Hepatocyte (in vitro differentiated cells): ENCODE measurements around the gene USP17L25. TPM values are rescaled to one million over a fixed set of nuclear protein-coding genes. Genes with fewer than 3 reads are reported as not detected.
"Not testable (repeated sequence)": the region's sequence is repeated elsewhere in the genome, so short reads cannot be mapped to it uniquely, and the experiment has no call there.

Experiments used
- DNase-seq: peaks from one replicate; pipeline ENCODE4 v3.0.0-alpha.2; 2016; ENCODE audit warnings: low spot score
- H2AFZ ChIP-seq: fragments of 200-600 bp; sonication (generic); 2 replicates; pipeline ENCODE4 v1.6.0; 2016; ENCODE audit warnings: antibody characterized with exemption, mild to moderate bottlenecking
- H3K27ac ChIP-seq: fragments of 200-600 bp; sonication (generic); 2 replicates; pipeline ENCODE4 v1.5.1; 2016; ENCODE audit warnings: mild to moderate bottlenecking
- H3K27me3 ChIP-seq: fragments of 200-600 bp; sonication (generic); 2 replicates; pipeline ENCODE4 v1.6.1; 2016
- H3K36me3 ChIP-seq: fragments of 200-600 bp; sonication (generic); replicated peaks from 2 replicates; pipeline ENCODE4 v1.5.1; 2016; ENCODE audit warnings: low read depth; ENCODE audit not compliant: insufficient read depth
- H3K4me1 ChIP-seq: fragments of 200-600 bp; sonication (generic); 2 replicates; pipeline ENCODE4 v1.5.1; 2016; ENCODE audit warnings: mild to moderate bottlenecking, moderate library complexity; ENCODE audit not compliant: insufficient read depth
- H3K4me2 ChIP-seq: fragments of 200-600 bp; sonication (generic); 2 replicates; pipeline ENCODE4 v1.6.0; 2016
- H3K4me3 ChIP-seq: fragments of 200-600 bp; sonication (generic); 2 replicates; pipeline ENCODE4 v1.5.1; 2016; ENCODE audit warnings: mild to moderate bottlenecking
- H3K79me2 ChIP-seq: fragments of 200-600 bp; sonication (generic); 2 replicates; pipeline ENCODE4 v1.6.0; 2017; ENCODE audit warnings: mild to moderate bottlenecking
- H3K9me2 ChIP-seq: fragments of 200-600 bp; sonication (generic); replicated peaks from 2 replicates; pipeline ENCODE4 v1.6.0; 2017; ENCODE audit warnings: mild to moderate bottlenecking; ENCODE audit not compliant: insufficient read depth
- H3K9me3 ChIP-seq: fragments of 200-600 bp; sonication (generic); 2 replicates; pipeline ENCODE4 v1.5.1; 2016; ENCODE audit warnings: low read depth, mild to moderate bottlenecking
- H4K20me1 ChIP-seq: fragments of 200-600 bp; sonication (generic); 2 replicates; pipeline ENCODE4 v1.6.0; 2016; ENCODE audit warnings: mild to moderate bottlenecking; ENCODE audit not compliant: insufficient read depth, poor library complexity, severe bottlenecking
- WGBS: methylation state at CpG from one replicate; pipeline ENCODE4 v1.1.6; 2016; ENCODE audit warnings: low lambda C conversion rate; ENCODE audit errors: missing lambda C conversion rate; 5-methylcytosine and 5-hydroxymethylcytosine counted together
- polyA plus RNA-seq: library from polyadenylated mRNA; unstranded; fragments of >200 nt; fragmentation: Nextera tagmentation; extraction: Ambion mirVana; gene quantifications from 2 replicates; pipeline ENCODE4 v1.2.1, GENCODE V29; 2016
- total RNA-seq: library from RNA; depleted of rRNA; stranded (reverse); fragments of >200 nt; gene quantifications from 2 replicates; pipeline ENCODE4 v1.2.3, GENCODE V29; 2014

The USP17L25 gene
- total and polyA plus RNA-seq, 2 experiments from 2014 or later = not detected

- H3K4me1 ChIP-seq = not testable (repeated sequence)
Observed at GRCh38 chr4:9353338-9353737, 23.6 kb downstream of the USP17L25 start, which contains the start of gene USP17L29. Gene USP17L29, plus strand, starts transcription at chr4:9353638. Its CDS starts 0 bp downstream, at chr4:9353638.

GRCh38 chr4:9362829-9363228, 33.1 kb downstream of the USP17L25 start, which contains the start of gene USP17L30:
Gene USP17L30, plus strand, starts transcription at chr4:9363129. Its CDS starts 0 bp downstream, at chr4:9363129.
- not testable (repeated sequence) for H3K36me3 ChIP-seq, H4K20me1 ChIP-seq, H3K9me3 ChIP-seq, H3K27ac ChIP-seq, H3K27me3 ChIP-seq, H3K79me2 ChIP-seq, H2AFZ ChIP-seq, H3K4me1 ChIP-seq, DNase-seq, H3K4me3 ChIP-seq, H3K9me2 ChIP-seq, H3K4me2 ChIP-seq
- whole genome bisulfite sequencing = no CpG with 5 or more reads among the region's 15 CpGs

More at GRCh38 chr4:9353338-9353737, 23.6 kb downstream of the USP17L25 start, which contains the start of gene USP17L29:
- H3K4me2 ChIP-seq, H4K20me1 ChIP-seq, H3K27ac ChIP-seq, H3K27me3 ChIP-seq, H3K9me3 ChIP-seq, H3K9me2 ChIP-seq, H3K4me3 ChIP-seq, DNase-seq, H2AFZ ChIP-seq, H3K36me3 ChIP-seq, H3K79me2 ChIP-seq: not testable (repeated sequence)
- WGBS = no CpG with 5 or more reads among the region's 15 CpGs

GRCh38 chr4:9379881-9380280, 50.2 kb downstream of the USP17L25 start:
- H3K27ac ChIP-seq, H3K27me3 ChIP-seq, H3K79me2 ChIP-seq, H3K9me2 ChIP-seq, H3K9me3 ChIP-seq, DNase-seq, H2AFZ ChIP-seq, H3K36me3 ChIP-seq, H4K20me1 ChIP-seq, H3K4me3 ChIP-seq, H3K4me1 ChIP-seq, H3K4me2 ChIP-seq: not testable (repeated sequence)
- WGBS = 50% methylated on average over 1 of the region's 1 CpG

Other genes with a start within 250 kb of the USP17L25 start
- gene FAM90A26, start 159.5 kb upstream of the USP17L25 start, total RNA-seq = not detected in 2 replicates
- not detected in 2 replicates for gene FAM90A26, start 159.5 kb upstream of the USP17L25 start, polyA plus RNA-seq
- not detected in 2 replicates for gene USP17L10, start 119.3 kb upstream of the USP17L25 start, total RNA-seq
- gene USP17L10, start 119.3 kb upstream of the USP17L25 start, polyA plus RNA-seq = not detected in 2 replicates
- not detected in 2 replicates for gene USP17L11, start 114.5 kb upstream of the USP17L25 start, total RNA-seq
- not detected in 2 replicates for gene USP17L11, start 114.5 kb upstream of the USP17L25 start, polyA plus RNA-seq
- gene USP17L12, start 109.8 kb upstream of the USP17L25 start, total RNA-seq = not detected in 2 replicates
- gene USP17L12, start 109.8 kb upstream of the USP17L25 start, polyA plus RNA-seq = not detected in 2 replicates
- gene USP17L13, start 105.0 kb upstream of the USP17L25 start, total RNA-seq = not detected in 2 replicates
- gene USP17L13, start 105.0 kb upstream of the USP17L25 start, polyA plus RNA-seq = not detected in 2 replicates
- 0.56 TPM in 1 of 2 replicates, not detected in the other for gene USP17L15, start 95.5 kb upstream of the USP17L25 start, total RNA-seq
- not detected in 2 replicates for gene USP17L15, start 95.5 kb upstream of the USP17L25 start, polyA plus RNA-seq
- not detected in 2 replicates for gene USP17L17, start 86.0 kb upstream of the USP17L25 start, total RNA-seq
- gene USP17L17, start 86.0 kb upstream of the USP17L25 start, polyA plus RNA-seq = not detected in 2 replicates
- gene USP17L18, start 81.3 kb upstream of the USP17L25 start, total RNA-seq = not detected in 2 replicates
- gene USP17L18, start 81.3 kb upstream of the USP17L25 start, polyA plus RNA-seq = not detected in 2 replicates
- gene USP17L19, start 76.5 kb upstream of the USP17L25 start, total RNA-seq = not detected in 2 replicates
- gene USP17L19, start 76.5 kb upstream of the USP17L25 start, polyA plus RNA-seq = not detected in 2 replicates
- not detected in 2 replicates for gene USP17L20, start 71.8 kb upstream of the USP17L25 start, total RNA-seq
- gene USP17L20, start 71.8 kb upstream of the USP17L25 start, polyA plus RNA-seq = not detected in 2 replicates
- gene USP17L21, start 67.0 kb upstream of the USP17L25 start, total RNA-seq = not detected in 2 replicates
- not detected in 2 replicates for gene USP17L21, start 67.0 kb upstream of the USP17L25 start, polyA plus RNA-seq
- not detected in 2 replicates for gene USP17L22, start 62.3 kb upstream of the USP17L25 start, total RNA-seq
- not detected in 2 replicates for gene USP17L22, start 62.3 kb upstream of the USP17L25 start, polyA plus RNA-seq
- not detected in 2 replicates for gene USP17L24, start 4.7 kb upstream of the USP17L25 start, total RNA-seq
- gene USP17L24, start 4.7 kb upstream of the USP17L25 start, polyA plus RNA-seq = not detected in 2 replicates
- gene USP17L26, start 4.7 kb downstream of the USP17L25 start, total RNA-seq = not detected in 2 replicates
- gene USP17L26, start 4.7 kb downstream of the USP17L25 start, polyA plus RNA-seq = not detected in 2 replicates
- gene USP17L5, start 9.5 kb downstream of the USP17L25 start, total RNA-seq = not detected in 2 replicates
- gene USP17L5, start 9.5 kb downstream of the USP17L25 start, polyA plus RNA-seq = not detected in 2 replicates
- gene USP17L27, start 14.2 kb downstream of the USP17L25 start, total RNA-seq = not detected in 2 replicates
- not detected in 2 replicates for gene USP17L27, start 14.2 kb downstream of the USP17L25 start, polyA plus RNA-seq
- gene USP17L28, start 19.0 kb downstream of the USP17L25 start, total RNA-seq = not detected in 2 replicates
- gene USP17L28, start 19.0 kb downstream of the USP17L25 start, polyA plus RNA-seq = not detected in 2 replicates
- not detected in 2 replicates for gene USP17L29, start 23.7 kb downstream of the USP17L25 start, total RNA-seq
- not detected in 2 replicates for gene USP17L29, start 23.7 kb downstream of the USP17L25 start, polyA plus RNA-seq
- not detected in 2 replicates for gene USP17L30, start 33.2 kb downstream of the USP17L25 start, total RNA-seq
- gene USP17L30, start 33.2 kb downstream of the USP17L25 start, polyA plus RNA-seq = not detected in 2 replicates
- gene DEFB131A, start 114.5 kb downstream of the USP17L25 start, total RNA-seq = not detected in 2 replicates
- not detected in 2 replicates for gene DEFB131A, start 114.5 kb downstream of the USP17L25 start, polyA plus RNA-seq